Measurements from ENCODE around the gene XRN2.

Gene XRN2

GRCh38 chr20:21315138-21315537 lies 12.0 kb downstream of the XRN2 start:
- H3K4me1 ChIP-seq = no peaks in the 10 kb centered on the region
- peaks cover 41% of the 10 kb centered on the region for H3K79me2 ChIP-seq
- no peaks in the 10 kb centered on the region for H3K36me3 ChIP-seq (ENCODE audit: control insufficient read depth, insufficient read depth, low read length)
- no peak for TF ChIP-seq CTCF (IDR thresholded peaks at IDR 0.05)
- no peak overlapping the region for H3K4me2 ChIP-seq (ENCODE audit: low read length)
- H3K27me3 ChIP-seq (ENCODE audit: control insufficient read depth, insufficient read depth, low read length) = no peaks in the 10 kb centered on the region
- H3K9me3 ChIP-seq (ENCODE audit: control insufficient read depth, low read length) = no peaks in the 10 kb centered on the region
- no peak overlapping the region for H3K4me3 ChIP-seq (ENCODE audit: low read depth, low read length)
- H3K27ac ChIP-seq = no peak overlapping the region
- H3K9ac ChIP-seq = no peak overlapping the region
- H2AFZ ChIP-seq = no peak overlapping the region

- Histone ChIP-seq H3K4me3 (ENCODE audit: low read depth, low read length) (no peak overlapping the region), H3K9me3 (ENCODE audit: control insufficient read depth, low read length) (no peaks in the 10 kb centered on the region), H3K4me2 (ENCODE audit: low read length) (no peak overlapping the region), H2AFZ (no peak overlapping the region), H3K4me1 (peaks cover 13% of the 10 kb centered on the region), H3K36me3 (ENCODE audit: control insufficient read depth, insufficient read depth, low read length) (no peaks in the 10 kb centered on the region), H3K27ac (no peak overlapping the region), H3K9ac (no peak overlapping the region), H3K79me2 (peaks cover 45% of the 10 kb centered on the region), H3K27me3 (ENCODE audit: control insufficient read depth, insufficient read depth, low read length) (no peaks in the 10 kb centered on the region)
- no peak for TF ChIP-seq CTCF (IDR thresholded peaks at IDR 0.05)
Measured at GRCh38 chr20:21322083-21322710, 19.1 kb downstream of the XRN2 start.

GRCh38 chr20:21322921-21323331 lies 19.8 kb downstream of the XRN2 start:
- Histone ChIP-seq H3K27ac (no peak overlapping the region), H3K27me3 (ENCODE audit: control insufficient read depth, insufficient read depth, low read length) (no peaks in the 10 kb centered on the region), H2AFZ (no peak overlapping the region), H3K9me3 (ENCODE audit: control insufficient read depth, low read length) (no peaks in the 10 kb centered on the region), H3K4me2 (ENCODE audit: low read length) (no peak overlapping the region), H3K4me1 (peaks cover 13% of the 10 kb centered on the region), H3K9ac (no peak overlapping the region), H3K79me2 (peaks cover 43% of the 10 kb centered on the region), H3K36me3 (ENCODE audit: control insufficient read depth, insufficient read depth, low read length) (no peaks in the 10 kb centered on the region), H3K4me3 (ENCODE audit: low read depth, low read length) (no peak overlapping the region)
- TF ChIP-seq CTCF (IDR thresholded peaks at IDR 0.05) = no peak

- Histone ChIP-seq H3K27ac (no peak overlapping the region), H3K36me3 (ENCODE audit: control insufficient read depth, insufficient read depth, low read length) (no peaks in the 10 kb centered on the region), H2AFZ (no peak overlapping the region), H3K9me3 (ENCODE audit: control insufficient read depth, low read length) (no peaks in the 10 kb centered on the region), H3K4me3 (ENCODE audit: low read depth, low read length) (no peak overlapping the region), H3K4me1 (peaks cover 13% of the 10 kb centered on the region), H3K9ac (no peak overlapping the region), H3K27me3 (ENCODE audit: control insufficient read depth, insufficient read depth, low read length) (no peaks in the 10 kb centered on the region), H3K79me2 (peaks cover 43% of the 10 kb centered on the region), H3K4me2 (ENCODE audit: low read length) (no peak overlapping the region)
- no peak for TF ChIP-seq CTCF (IDR thresholded peaks at IDR 0.05)
Measured at GRCh38 chr20:21323640-21324039, 20.5 kb downstream of the XRN2 start.

- H3K9me3 ChIP-seq (ENCODE audit: control insufficient read depth, low read length) = no peaks in the 10 kb centered on the region
- H3K36me3 ChIP-seq (ENCODE audit: control insufficient read depth, insufficient read depth, low read length) = no peaks in the 10 kb centered on the region
- no peak overlapping the region for H3K4me3 ChIP-seq (ENCODE audit: low read depth, low read length)
- H3K4me1 ChIP-seq = peaks cover 13% of the 10 kb centered on the region
- peaks cover 43% of the 10 kb centered on the region for H3K79me2 ChIP-seq
- no peak overlapping the region for H3K9ac ChIP-seq
- no peak overlapping the region for H3K27ac ChIP-seq
- H3K4me2 ChIP-seq (ENCODE audit: low read length) = no peak overlapping the region
- no peak overlapping the region for H2AFZ ChIP-seq
- no peak for TF ChIP-seq CTCF (IDR thresholded peaks at IDR 0.05)
- no peaks in the 10 kb centered on the region for H3K27me3 ChIP-seq (ENCODE audit: control insufficient read depth, insufficient read depth, low read length)
Measured at GRCh38 chr20:21324126-21324525, 21.0 kb downstream of the XRN2 start.
